AG10803 (cell line): ENCODE measurements around the gene OPN1SW.

Experiments used
- DNase-seq: peaks from one replicate; pipeline ENCODE4 v3.0.0; 2010; ENCODE audit warnings: low read depth
- H3K4me3 ChIP-seq: 2 replicates; pipeline ENCODE4 v1.5.1; 2011; ENCODE audit warnings: mild to moderate bottlenecking, low read length, control low read depth
- CTCF ChIP-seq: conservative IDR thresholded peaks from 2 replicates; pipeline ENCODE4 v1.5.1; 2011; ENCODE audit warnings: mild to moderate bottlenecking, low read length, control low read depth, inconsistent platforms

Gene OPN1SW

GRCh38 chr7:128763541-128763940, 12.1 kb downstream of the OPN1SW start:
- no peak for TF ChIP-seq CTCF
- no peak overlapping the region for H3K4me3 ChIP-seq
- peak; percentile 26 for DNase-seq

DNA sequence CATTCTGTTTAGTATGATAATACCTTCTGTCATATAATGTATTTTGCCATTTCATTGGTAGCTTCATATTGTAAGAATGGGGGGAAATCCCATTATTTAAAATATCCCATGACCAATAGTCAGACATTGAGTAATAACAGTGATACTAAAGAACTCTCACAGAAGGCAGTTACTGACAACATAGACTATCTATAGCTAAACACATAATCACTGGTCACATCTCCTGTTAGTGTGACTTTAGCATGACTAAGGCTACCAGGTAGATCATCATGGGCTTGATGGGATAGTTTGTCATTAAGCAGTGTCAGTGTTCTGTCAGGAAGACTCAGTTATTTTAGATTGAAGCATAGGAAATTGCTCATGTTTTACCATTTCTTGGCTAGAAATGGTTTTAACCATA, 16.4 kb downstream of the OPN1SW start:
- no peak for TF ChIP-seq CTCF
- DNase-seq, result no peak
- H3K4me3 ChIP-seq, result no peak overlapping the region

DNA sequence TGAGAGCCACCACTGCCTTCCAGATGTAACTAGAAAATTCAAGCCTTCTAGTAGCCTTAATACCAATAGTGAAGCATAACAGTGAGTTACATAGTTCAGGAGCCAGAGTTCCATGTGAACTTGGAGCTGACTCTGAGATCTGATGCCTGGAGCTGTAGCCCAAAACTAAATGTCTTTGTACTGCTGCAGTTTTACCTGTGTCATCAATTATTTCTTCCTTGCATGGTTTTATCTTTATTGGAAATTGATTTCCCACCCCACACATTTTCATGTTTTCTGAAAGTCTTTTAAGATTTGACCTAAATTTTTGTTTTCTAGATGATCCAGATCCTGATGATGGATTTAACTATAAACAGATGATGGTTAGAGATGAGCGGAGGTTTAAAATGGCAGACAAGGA, 17.0 kb downstream of the OPN1SW start:
- no peak overlapping the region for H3K4me3 ChIP-seq
- TF ChIP-seq CTCF, result no peak
- DNase-seq, result no peak

GRCh38 chr7:128757203-128757602, 18.4 kb downstream of the OPN1SW start:
- TF ChIP-seq CTCF, result no peak
- peak; percentile 37 for DNase-seq
- H3K4me3 ChIP-seq, result no peak overlapping the region

DNA sequence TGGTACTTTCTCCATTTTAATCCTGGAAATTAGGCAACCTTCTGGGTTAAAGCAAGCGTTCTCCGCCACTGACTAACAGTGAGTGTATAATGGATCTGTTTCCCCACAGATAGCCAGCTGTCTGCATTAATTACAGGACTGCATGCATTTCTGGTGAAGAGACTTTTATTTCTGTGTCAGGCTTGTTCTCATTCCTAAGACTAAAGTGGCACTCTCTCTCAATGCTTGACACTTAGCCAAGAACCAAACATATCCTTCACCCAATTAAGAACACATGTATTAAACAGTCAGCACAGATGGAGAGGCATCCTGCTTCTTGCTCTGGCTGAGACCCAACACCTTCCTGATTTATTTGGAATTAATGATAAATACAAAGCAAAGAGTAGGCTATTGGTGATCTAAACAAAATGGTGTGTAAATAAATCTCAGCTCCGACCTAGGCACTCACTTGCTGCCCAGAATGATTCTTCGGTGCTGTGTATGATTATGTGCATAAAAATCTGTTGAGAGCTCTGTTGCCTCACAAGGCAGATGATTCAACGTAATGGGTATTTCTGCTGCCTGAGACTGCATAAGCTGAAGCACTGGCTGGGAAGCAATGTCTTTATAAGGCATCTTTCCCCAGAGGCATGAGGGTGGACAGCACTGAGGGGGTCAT, 19.6 kb downstream of the OPN1SW start:
- DNase-seq, result peak; percentile 99
- no peak overlapping the region for H3K4me3 ChIP-seq
- TF ChIP-seq CTCF, result no peak

GRCh38 chr7:128755075-128755818, 20.3 kb downstream of the OPN1SW start:
- no peak for TF ChIP-seq CTCF
- H3K4me3 ChIP-seq, result no peak overlapping the region
- no peak for DNase-seq

DNA sequence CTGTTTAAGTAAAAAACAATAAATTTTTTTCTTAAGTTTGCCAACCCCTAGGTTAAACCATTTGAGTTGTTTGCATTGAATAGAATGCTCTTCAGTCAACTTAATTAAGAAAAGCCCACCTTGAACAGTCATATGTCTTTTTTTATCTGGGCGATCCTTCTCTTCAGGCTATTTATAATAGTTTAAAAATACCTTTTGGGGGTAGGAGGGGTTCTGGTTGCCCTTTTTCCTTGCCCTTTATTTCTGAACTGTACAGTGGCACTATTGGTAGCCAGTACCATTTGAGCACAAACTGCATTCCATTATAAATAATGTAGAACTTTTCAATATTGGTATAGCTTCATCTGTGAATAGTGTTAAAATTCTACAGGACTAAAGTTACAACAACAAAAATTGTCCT, 23.3 kb downstream of the OPN1SW start:
- no peak overlapping the region for H3K4me3 ChIP-seq
- no peak for TF ChIP-seq CTCF
- DNase-seq, result no peak
